ENCODE data around the gene CDYL2.
"Not testable (repeated sequence)": the region's sequence is repeated elsewhere in the genome, so short reads cannot be mapped to it uniquely, and the experiment has no call there.

Gene CDYL2

GRCh38 chr16:80742331-80742730 is 62.1 kb downstream of the CDYL2 start:
- DNase-seq: no peak

- no peak for DNase-seq
Observed at GRCh38 chr16:80741724-80742123, 62.7 kb downstream of the CDYL2 start.

- DNase-seq: no peak
Observed at GRCh38 chr16:80739523-80739922, 64.9 kb downstream of the CDYL2 start.

- no peak for DNase-seq
Observed at GRCh38 chr16:80738521-80738920, 65.9 kb downstream of the CDYL2 start.

- no peak for DNase-seq
Observed at GRCh38 chr16:80735846-80736245, 68.6 kb downstream of the CDYL2 start.

- no peak for DNase-seq
Observed at GRCh38 chr16:80733407-80733806, 71.0 kb downstream of the CDYL2 start.

GRCh38 chr16:80731915-80732314 is 72.5 kb downstream of the CDYL2 start:
- no peak for DNase-seq

GRCh38 chr16:80727066-80727763 is 77.2 kb downstream of the CDYL2 start:
- DNase-seq: not testable (repeated sequence)

- DNase-seq: no peak
Observed at GRCh38 chr16:80725566-80726162, 78.7 kb downstream of the CDYL2 start.

GRCh38 chr16:80723981-80724380 is 80.4 kb downstream of the CDYL2 start:
- DNase-seq: no peak

GRCh38 chr16:80723091-80723490 is 81.3 kb downstream of the CDYL2 start:
- no peak for DNase-seq

- no peak for DNase-seq
Observed at GRCh38 chr16:80720804-80721371, 83.5 kb downstream of the CDYL2 start.

GRCh38 chr16:80719573-80719972 is 84.8 kb downstream of the CDYL2 start:
- DNase-seq: no peak

GRCh38 chr16:80718480-80719220 is 85.7 kb downstream of the CDYL2 start:
- no peak for DNase-seq

- no peak for DNase-seq
Observed at GRCh38 chr16:80717611-80718010, 86.8 kb downstream of the CDYL2 start.

GRCh38 chr16:80716564-80717139 is 87.7 kb downstream of the CDYL2 start:
- no peak for DNase-seq

GRCh38 chr16:80711406-80711805 is 93.0 kb downstream of the CDYL2 start:
- no peak for DNase-seq

GRCh38 chr16:80710918-80711317 is 93.5 kb downstream of the CDYL2 start:
- no peak for DNase-seq

GRCh38 chr16:80708823-80709222 is 95.6 kb downstream of the CDYL2 start:
- no peak for DNase-seq

GRCh38 chr16:80707686-80708085 is 96.7 kb downstream of the CDYL2 start:
- no peak for DNase-seq

GRCh38 chr16:80705596-80705995 is 98.8 kb downstream of the CDYL2 start:
- no peak for DNase-seq

GRCh38 chr16:80704751-80705505 is 99.5 kb downstream of the CDYL2 start:
- DNase-seq: no peak
